Heart left ventricle (tissue), 13 donors: ENCODE data around the gene COP1.

ENCODE experiments used
- CTCF ChIP-seq, 12 donors: fragments of 200-600 bp; sonication (generic) in 4 of 12; IDR thresholded peaks; one replicate each; pipeline versions ENCODE4 v1.5.0 to v1.8.0; 2018 to 2022; ENCODE audit warnings: antibody characterized with exemption in 12 of 12, mild to moderate bottlenecking in 5 of 12
- POLR2A ChIP-seq, 2 donors: fragments of 450-650 bp; IDR thresholded peaks; one replicate each; pipeline ENCODE4 v1.6.1; 2017; ENCODE audit warnings: antibody characterized with exemption in 2 of 2, mild to moderate bottlenecking in 2 of 2, moderate library complexity in 2 of 2
- donor health status: ischemic (EF 13 %, LVEDD 7.1; RV severe dilation, severe dysfunction).
- donor health status: DM: no; HTN: yes; CAD: no.
- donor health status: DM: no; HTN: no; CAD: no.
- donor health status: ischemic (EF 25% LVEDD 6.9; RV normal size, moderate dysfunction).
- donor health status: ischemic (EF 25% LVEDD 5.7; RV mildly dilated, moderate dysfunction).
- donor health status: ischemic (EF 35%, LVEDD 5.7; RV mildly dilated, moderate dysfunction).
- donor health status: nonischemic (EF 11% LVEDD 7.7; RV severe dilation, severe dysfunction).
- donor health status: DM: yes; HTN: yes; CAD: no.
- donor health status: PGD.
- donor health status: ischemic (EF 29% LVEDD 5.4; RV normal size, mild dysfunction).
- donor health status: nonischemic (EF 23%, LVEDD 6.1; RV moderate dilation, normal function).

DNA sequence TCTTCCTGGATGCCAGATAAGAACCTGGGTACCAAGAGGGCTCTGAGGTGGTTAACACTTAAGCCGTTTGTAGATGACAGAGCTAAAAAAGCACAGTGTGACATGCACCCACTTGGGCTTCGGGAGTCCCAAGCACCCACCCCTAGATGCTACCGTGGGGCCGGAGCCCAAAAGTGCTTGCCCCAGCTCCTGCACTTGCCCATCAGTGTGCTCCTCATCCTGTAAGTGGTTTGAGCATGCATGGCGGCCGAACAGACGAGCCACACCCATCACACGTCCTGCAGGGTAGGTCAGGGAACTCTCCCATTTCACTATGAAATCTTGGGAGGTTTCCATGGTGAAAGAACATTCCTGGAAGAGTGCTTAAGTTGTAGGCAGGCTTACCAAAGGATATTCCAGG lies 304.8 kb downstream of the COP1 start:
- TF ChIP-seq POLR2A (IDR thresholded peaks at IDR 0.05) (no peak), CTCF (IDR thresholded peaks at IDR 0.05) (no peak)
